HEK293 (cell line): ENCODE results near the gene NAV2.

Experiments used
- CTCF ChIA-PET: fragments of 350-600 bp; formaldehyde crosslinking; extraction: SDS; loops from one replicate; lab custom pipeline; 2021; ENCODE audit warnings: antibody characterized with exemption; lab: Yijun Ruan, JAX
- POLR2A ChIA-PET: fragments of 300-600 bp; formaldehyde crosslinking; extraction: SDS; loops from one replicate; lab custom pipeline; 2020; ENCODE audit warnings: antibody characterized with exemption, inconsistent platforms; lab: Yijun Ruan, JAX
- H3K27ac ChIP-seq: fragments of 200-500 bp; sonication (Bioruptor generic); 2 replicates; pipeline ENCODE4 v1.5.1; 2014; ENCODE audit warnings: low read depth, low read length, control low read depth, inconsistent platforms; ENCODE audit errors: extremely low read depth
- H3K36me3 ChIP-seq, 2 experiments: fragments of 200-500 bp in 1 of 2; sonication (Bioruptor generic) in 1 of 2; 1 replicate in 1 of 2; 2 replicates in 1 of 2; pipeline ENCODE4 v1.5.1; 2014 to 2017; ENCODE audit warnings: inconsistent platforms in 2 of 2, low read length in 2 of 2; ENCODE audit not compliant: control insufficient read depth in 2 of 2, insufficient read depth in 1 of 2
- H3K4me1 ChIP-seq: fragments of 200-500 bp; sonication (Bioruptor generic); 2 replicates; pipeline ENCODE4 v1.5.1; 2014; ENCODE audit warnings: mild to moderate bottlenecking, low read length, inconsistent platforms; ENCODE audit not compliant: control insufficient read depth, insufficient read depth
- H3K4me3 ChIP-seq: 2 replicates; pipeline ENCODE4 v1.5.1; 2011; ENCODE audit warnings: low read depth, mild to moderate bottlenecking, control low read depth, low read length, moderate library complexity
- H3K9me3 ChIP-seq: fragments of 200-500 bp; sonication (Bioruptor generic); 2 replicates; pipeline ENCODE4 v1.5.1; 2014; ENCODE audit warnings: low read depth, low read length, inconsistent platforms; ENCODE audit not compliant: control insufficient read depth, insufficient read depth
- BCL11A ChIP-seq: fragments of 450-650 bp; formaldehyde crosslinking; IDR thresholded peaks from 2 replicates; pipeline ENCODE4 v1.5.1; 2016; ENCODE audit warnings: low read depth, missing biosample characterization, missing genetic modification characterization
- SP2 ChIP-seq: fragments of 450-650 bp; formaldehyde crosslinking; IDR thresholded peaks from 2 replicates; pipeline ENCODE4 v1.5.1; 2016; ENCODE audit warnings: missing biosample characterization, missing genetic modification characterization
- SP3 ChIP-seq: fragments of 450-650 bp; formaldehyde crosslinking; IDR thresholded peaks from 2 replicates; pipeline ENCODE4 v1.5.1; 2016; ENCODE audit warnings: missing biosample characterization, missing genetic modification characterization
- ZNF174 ChIP-seq: fragments of 450-650 bp; formaldehyde crosslinking; IDR thresholded peaks from 2 replicates; pipeline ENCODE4 v1.5.0; 2017; ENCODE audit warnings: missing biosample characterization, mild to moderate bottlenecking, missing genetic modification characterization
- ZNF221 ChIP-seq: fragments of 450-650 bp; formaldehyde crosslinking; IDR thresholded peaks from 2 replicates; pipeline ENCODE4 v1.5.1; 2017; ENCODE audit warnings: missing biosample characterization, missing genetic modification characterization, borderline replicate concordance
- ZNF23 ChIP-seq: fragments of 450-650 bp; formaldehyde crosslinking; IDR thresholded peaks from 2 replicates; pipeline ENCODE4 v1.5.1; 2016; ENCODE audit warnings: missing biosample characterization, missing genetic modification characterization, borderline replicate concordance
- ZNF521 ChIP-seq: fragments of 450-650 bp; formaldehyde crosslinking; IDR thresholded peaks from 2 replicates; pipeline ENCODE4 v1.5.1; 2017; ENCODE audit warnings: missing biosample characterization, mild to moderate bottlenecking, missing genetic modification characterization
- ZNF585B ChIP-seq: fragments of 450-650 bp; formaldehyde crosslinking; IDR thresholded peaks from 2 replicates; pipeline ENCODE4 v1.5.1; 2016; ENCODE audit warnings: missing biosample characterization, missing genetic modification characterization
- ZNF600 ChIP-seq: fragments of 450-650 bp; formaldehyde crosslinking; IDR thresholded peaks from 2 replicates; pipeline ENCODE4 v1.5.1; 2016; ENCODE audit warnings: missing biosample characterization, missing genetic modification characterization
- ZNF664 ChIP-seq: fragments of 450-650 bp; formaldehyde crosslinking; IDR thresholded peaks from 2 replicates; pipeline ENCODE4 v1.5.1; 2016; ENCODE audit warnings: missing biosample characterization, missing genetic modification characterization
- ZNF76 ChIP-seq: fragments of 450-650 bp; formaldehyde crosslinking; IDR thresholded peaks from 2 replicates; pipeline ENCODE4; 2016; ENCODE audit warnings: low read depth, missing biosample characterization, missing genetic modification characterization, borderline replicate concordance
- ZNF792 ChIP-seq: fragments of 450-650 bp; formaldehyde crosslinking; IDR thresholded peaks from 2 replicates; pipeline ENCODE4 v1.5.1; 2016; ENCODE audit warnings: missing biosample characterization, missing genetic modification characterization
- TF ChIP-seq, protein P1 (sequence below): fragments of 450-650 bp; formaldehyde crosslinking; IDR thresholded peaks from 2 replicates; pipeline ENCODE4 v1.5.1; 2017; ENCODE audit warnings: missing biosample characterization, missing genetic modification characterization
- TF ChIP-seq, protein P2 (sequence below): IDR thresholded peaks from 2 replicates; pipeline ENCODE4 v1.6.1; 2011; ENCODE audit warnings: mild to moderate bottlenecking, low read depth, low read length, borderline replicate concordance
- TF ChIP-seq, protein P3 (sequence below): fragments of 450-650 bp; formaldehyde crosslinking; IDR thresholded peaks from 2 replicates; pipeline ENCODE4 v1.5.1; 2016; ENCODE audit warnings: missing biosample characterization, missing genetic modification characterization
- TF ChIP-seq, protein P4 (sequence below): fragments of 450-650 bp; formaldehyde crosslinking; IDR thresholded peaks from 2 replicates; pipeline ENCODE4 v1.5.1; 2016; ENCODE audit warnings: missing biosample characterization, missing genetic modification characterization, borderline replicate concordance
- TF ChIP-seq, protein P5 (sequence below): fragments of 450-650 bp; formaldehyde crosslinking; IDR thresholded peaks from 2 replicates; pipeline ENCODE4 v1.5.1; 2016; ENCODE audit warnings: missing biosample characterization, missing genetic modification characterization
- TF ChIP-seq, protein P6 (sequence below): fragments of 450-650 bp; formaldehyde crosslinking; IDR thresholded peaks from 2 replicates; pipeline ENCODE4 v1.5.1; 2016; ENCODE audit warnings: missing biosample characterization, missing genetic modification characterization
- TF ChIP-seq, protein P7 (sequence below): fragments of 450-650 bp; formaldehyde crosslinking; IDR thresholded peaks from 2 replicates; pipeline ENCODE4 v1.5.1; 2016; ENCODE audit warnings: missing biosample characterization, missing genetic modification characterization, low read depth

The NAV2 gene

DNA sequence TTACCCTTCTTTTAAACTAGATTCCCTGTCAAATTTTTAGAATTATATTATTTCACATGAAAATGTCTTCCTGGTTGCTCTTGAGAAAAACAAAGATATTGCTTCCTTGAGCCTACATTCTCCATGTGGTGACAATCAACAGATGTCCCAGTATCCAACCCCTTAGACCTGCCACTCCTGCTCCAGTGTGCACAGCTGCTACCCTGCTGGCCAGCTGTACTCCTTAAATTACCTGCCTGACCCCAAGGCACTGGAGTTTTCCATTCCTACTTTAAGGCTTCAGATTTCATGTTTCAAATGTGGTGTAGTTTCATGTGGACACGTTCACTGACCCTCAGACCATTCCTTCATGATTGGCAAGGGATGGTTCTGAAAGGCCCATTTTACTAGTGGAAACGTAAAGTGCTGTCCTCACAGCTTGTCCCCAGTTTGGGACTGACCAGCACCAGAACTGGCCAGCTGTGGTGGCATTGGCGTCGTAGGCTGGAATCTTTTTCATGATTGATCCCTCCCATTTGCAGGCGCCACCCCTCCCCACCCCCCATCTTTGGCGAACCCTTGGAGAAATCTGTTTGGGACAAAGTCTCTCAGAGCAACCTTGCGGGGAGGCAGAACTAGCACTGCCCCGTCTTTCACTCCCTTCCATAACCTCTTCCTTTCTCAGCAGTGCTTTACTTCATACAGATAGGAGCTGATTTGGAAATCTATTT lies 324.1 kb downstream of the NAV2 start:
- H3K4me3 ChIP-seq: no peak overlapping the region
- no peak overlapping the region for H3K27ac ChIP-seq
- ChIA-PET POLR2A (no interaction called here), CTCF (interaction anchor here (0.7 to 1.6 kb wide), 2 partner anchors 70 to 318 kb away, joined by 3 to 4 read pairs; no protein-coding TSS in a partner anchor)
- no peaks in the 10 kb centered on the region for H3K9me3 ChIP-seq
- H3K4me1 ChIP-seq: peaks cover 7% of the 10 kb centered on the region; the same call in 1 of the 2 replicates
- peaks cover 0 to 10% of the 10 kb centered on the region in 2 experiments; a peak in 1 of 3 replicates for H3K36me3 ChIP-seq
- no peak for TF ChIP-seq ZNF23
- TF ChIP-seq, protein P1, sequence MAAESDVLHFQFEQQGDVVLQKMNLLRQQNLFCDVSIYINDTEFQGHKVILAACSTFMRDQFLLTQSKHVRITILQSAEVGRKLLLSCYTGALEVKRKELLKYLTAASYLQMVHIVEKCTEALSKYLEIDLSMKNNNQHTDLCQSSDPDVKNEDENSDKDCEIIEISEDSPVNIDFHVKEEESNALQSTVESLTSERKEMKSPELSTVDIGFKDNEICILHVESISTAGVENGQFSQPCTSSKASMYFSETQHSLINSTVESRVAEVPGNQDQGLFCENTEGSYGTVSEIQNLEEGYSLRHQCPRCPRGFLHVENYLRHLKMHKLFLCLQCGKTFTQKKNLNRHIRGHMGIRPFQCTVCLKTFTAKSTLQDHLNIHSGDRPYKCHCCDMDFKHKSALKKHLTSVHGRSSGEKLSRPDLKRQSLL: no peak
- TF ChIP-seq, protein P2, sequence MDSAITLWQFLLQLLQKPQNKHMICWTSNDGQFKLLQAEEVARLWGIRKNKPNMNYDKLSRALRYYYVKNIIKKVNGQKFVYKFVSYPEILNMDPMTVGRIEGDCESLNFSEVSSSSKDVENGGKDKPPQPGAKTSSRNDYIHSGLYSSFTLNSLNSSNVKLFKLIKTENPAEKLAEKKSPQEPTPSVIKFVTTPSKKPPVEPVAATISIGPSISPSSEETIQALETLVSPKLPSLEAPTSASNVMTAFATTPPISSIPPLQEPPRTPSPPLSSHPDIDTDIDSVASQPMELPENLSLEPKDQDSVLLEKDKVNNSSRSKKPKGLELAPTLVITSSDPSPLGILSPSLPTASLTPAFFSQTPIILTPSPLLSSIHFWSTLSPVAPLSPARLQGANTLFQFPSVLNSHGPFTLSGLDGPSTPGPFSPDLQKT: no peak
- TF ChIP-seq SP2 (tag by site-specific recombination): no peak
- TF ChIP-seq ZNF221 (tag by site-specific recombination): no peak
- no peak for TF ChIP-seq ZNF664 (tag by site-specific recombination)
- no peak for TF ChIP-seq ZNF174 (tag by site-specific recombination)
- no peak for TF ChIP-seq ZNF76 (tag by site-specific recombination)
- TF ChIP-seq, protein P3, sequence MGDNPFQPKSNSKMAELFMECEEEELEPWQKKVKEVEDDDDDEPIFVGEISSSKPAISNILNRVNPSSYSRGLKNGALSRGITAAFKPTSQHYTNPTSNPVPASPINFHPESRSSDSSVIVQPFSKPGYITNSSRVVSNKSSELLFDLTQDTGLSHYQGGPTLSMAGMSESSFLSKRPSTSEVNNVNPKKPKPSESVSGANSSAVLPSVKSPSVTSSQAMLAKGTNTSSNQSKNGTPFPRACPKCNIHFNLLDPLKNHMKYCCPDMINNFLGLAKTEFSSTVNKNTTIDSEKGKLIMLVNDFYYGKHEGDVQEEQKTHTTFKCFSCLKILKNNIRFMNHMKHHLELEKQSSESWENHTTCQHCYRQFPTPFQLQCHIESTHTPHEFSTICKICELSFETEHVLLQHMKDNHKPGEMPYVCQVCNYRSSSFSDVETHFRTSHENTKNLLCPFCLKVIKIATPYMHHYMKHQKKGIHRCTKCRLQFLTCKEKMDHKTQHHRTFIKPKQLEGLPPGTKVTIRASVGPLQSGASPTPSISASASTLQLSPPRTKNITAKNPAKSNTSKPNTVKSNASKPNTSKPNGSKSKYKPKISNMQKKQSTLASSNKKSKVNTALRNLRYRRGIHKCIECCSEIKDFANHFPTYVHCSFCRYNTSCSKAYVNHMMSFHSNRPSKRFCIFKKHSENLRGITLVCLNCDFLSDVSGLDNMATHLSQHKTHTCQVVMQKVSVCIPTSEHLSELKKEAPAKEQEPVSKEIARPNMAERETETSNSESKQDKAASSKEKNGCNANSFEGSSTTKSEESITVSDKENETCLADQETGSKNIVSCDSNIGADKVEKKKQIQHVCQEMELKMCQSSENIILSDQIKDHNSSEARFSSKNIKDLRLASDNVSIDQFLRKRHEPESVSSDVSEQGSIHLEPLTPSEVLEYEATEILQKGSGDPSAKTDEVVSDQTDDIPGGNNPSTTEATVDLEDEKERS (tag by site-specific recombination): no peak
- no peak for TF ChIP-seq ZNF585B
- no peak for TF ChIP-seq ZNF600 (tag by site-specific recombination)
- no peak for TF ChIP-seq ZNF521
- no peak for TF ChIP-seq SP3 (tag by site-specific recombination)
- TF ChIP-seq, protein P4, sequence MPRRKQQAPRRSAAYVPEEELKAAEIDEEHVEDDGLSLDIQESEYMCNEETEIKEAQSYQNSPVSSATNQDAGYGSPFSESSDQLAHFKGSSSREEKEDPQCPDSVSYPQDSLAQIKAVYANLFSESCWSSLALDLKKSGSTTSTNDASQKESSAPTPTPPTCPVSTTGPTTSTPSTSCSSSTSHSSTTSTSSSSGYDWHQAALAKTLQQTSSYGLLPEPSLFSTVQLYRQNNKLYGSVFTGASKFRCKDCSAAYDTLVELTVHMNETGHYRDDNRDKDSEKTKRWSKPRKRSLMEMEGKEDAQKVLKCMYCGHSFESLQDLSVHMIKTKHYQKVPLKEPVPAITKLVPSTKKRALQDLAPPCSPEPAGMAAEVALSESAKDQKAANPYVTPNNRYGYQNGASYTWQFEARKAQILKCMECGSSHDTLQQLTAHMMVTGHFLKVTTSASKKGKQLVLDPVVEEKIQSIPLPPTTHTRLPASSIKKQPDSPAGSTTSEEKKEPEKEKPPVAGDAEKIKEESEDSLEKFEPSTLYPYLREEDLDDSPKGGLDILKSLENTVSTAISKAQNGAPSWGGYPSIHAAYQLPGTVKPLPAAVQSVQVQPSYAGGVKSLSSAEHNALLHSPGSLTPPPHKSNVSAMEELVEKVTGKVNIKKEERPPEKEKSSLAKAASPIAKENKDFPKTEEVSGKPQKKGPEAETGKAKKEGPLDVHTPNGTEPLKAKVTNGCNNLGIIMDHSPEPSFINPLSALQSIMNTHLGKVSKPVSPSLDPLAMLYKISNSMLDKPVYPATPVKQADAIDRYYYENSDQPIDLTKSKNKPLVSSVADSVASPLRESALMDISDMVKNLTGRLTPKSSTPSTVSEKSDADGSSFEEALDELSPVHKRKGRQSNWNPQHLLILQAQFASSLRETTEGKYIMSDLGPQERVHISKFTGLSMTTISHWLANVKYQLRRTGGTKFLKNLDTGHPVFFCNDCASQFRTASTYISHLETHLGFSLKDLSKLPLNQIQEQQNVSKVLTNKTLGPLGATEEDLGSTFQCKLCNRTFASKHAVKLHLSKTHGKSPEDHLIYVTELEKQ (tag by site-specific recombination): no peak
- TF ChIP-seq ZNF792 (tag by site-specific recombination): no peak
- TF ChIP-seq, protein P5, sequence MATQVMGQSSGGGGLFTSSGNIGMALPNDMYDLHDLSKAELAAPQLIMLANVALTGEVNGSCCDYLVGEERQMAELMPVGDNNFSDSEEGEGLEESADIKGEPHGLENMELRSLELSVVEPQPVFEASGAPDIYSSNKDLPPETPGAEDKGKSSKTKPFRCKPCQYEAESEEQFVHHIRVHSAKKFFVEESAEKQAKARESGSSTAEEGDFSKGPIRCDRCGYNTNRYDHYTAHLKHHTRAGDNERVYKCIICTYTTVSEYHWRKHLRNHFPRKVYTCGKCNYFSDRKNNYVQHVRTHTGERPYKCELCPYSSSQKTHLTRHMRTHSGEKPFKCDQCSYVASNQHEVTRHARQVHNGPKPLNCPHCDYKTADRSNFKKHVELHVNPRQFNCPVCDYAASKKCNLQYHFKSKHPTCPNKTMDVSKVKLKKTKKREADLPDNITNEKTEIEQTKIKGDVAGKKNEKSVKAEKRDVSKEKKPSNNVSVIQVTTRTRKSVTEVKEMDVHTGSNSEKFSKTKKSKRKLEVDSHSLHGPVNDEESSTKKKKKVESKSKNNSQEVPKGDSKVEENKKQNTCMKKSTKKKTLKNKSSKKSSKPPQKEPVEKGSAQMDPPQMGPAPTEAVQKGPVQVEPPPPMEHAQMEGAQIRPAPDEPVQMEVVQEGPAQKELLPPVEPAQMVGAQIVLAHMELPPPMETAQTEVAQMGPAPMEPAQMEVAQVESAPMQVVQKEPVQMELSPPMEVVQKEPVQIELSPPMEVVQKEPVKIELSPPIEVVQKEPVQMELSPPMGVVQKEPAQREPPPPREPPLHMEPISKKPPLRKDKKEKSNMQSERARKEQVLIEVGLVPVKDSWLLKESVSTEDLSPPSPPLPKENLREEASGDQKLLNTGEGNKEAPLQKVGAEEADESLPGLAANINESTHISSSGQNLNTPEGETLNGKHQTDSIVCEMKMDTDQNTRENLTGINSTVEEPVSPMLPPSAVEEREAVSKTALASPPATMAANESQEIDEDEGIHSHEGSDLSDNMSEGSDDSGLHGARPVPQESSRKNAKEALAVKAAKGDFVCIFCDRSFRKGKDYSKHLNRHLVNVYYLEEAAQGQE: no peak
- TF ChIP-seq, protein P6, sequence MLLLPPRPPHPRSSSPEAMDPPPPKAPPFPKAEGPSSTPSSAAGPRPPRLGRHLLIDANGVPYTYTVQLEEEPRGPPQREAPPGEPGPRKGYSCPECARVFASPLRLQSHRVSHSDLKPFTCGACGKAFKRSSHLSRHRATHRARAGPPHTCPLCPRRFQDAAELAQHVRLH (tag by site-specific recombination): no peak
- TF ChIP-seq, protein P7, sequence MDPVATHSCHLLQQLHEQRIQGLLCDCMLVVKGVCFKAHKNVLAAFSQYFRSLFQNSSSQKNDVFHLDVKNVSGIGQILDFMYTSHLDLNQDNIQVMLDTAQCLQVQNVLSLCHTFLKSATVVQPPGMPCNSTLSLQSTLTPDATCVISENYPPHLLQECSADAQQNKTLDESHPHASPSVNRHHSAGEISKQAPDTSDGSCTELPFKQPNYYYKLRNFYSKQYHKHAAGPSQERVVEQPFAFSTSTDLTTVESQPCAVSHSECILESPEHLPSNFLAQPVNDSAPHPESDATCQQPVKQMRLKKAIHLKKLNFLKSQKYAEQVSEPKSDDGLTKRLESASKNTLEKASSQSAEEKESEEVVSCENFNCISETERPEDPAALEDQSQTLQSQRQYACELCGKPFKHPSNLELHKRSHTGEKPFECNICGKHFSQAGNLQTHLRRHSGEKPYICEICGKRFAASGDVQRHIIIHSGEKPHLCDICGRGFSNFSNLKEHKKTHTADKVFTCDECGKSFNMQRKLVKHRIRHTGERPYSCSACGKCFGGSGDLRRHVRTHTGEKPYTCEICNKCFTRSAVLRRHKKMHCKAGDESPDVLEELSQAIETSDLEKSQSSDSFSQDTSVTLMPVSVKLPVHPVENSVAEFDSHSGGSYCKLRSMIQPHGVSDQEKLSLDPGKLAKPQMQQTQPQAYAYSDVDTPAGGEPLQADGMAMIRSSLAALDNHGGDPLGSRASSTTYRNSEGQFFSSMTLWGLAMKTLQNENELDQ (tag by site-specific recombination): no peak
- TF ChIP-seq BCL11A (tag by site-specific recombination): no peak
